Activated naive CD8-positive, alpha-beta T cell treated with anti-CD3 and anti-CD28 coated beads for 36 hours (primary cell): ENCODE data around the gene PTPRU. TPM values are rescaled to one million over a fixed set of nuclear protein-coding genes. Genes with fewer than 3 reads are reported as not detected.

ENCODE experiments used
- DNase-seq: peaks from one replicate; pipeline ENCODE4 v3.0.0; 2021
- H3K27ac Mint-ChIP-seq: one replicate; pipeline ENCODE4 v1.8.0; 2022; ENCODE audit warnings: mild to moderate bottlenecking, moderate library complexity, mixed read lengths
- H3K27me3 Mint-ChIP-seq: one replicate; pipeline ENCODE4 v1.8.0; 2022; ENCODE audit warnings: mild to moderate bottlenecking, mixed read lengths
- H3K36me3 Mint-ChIP-seq: one replicate; pipeline ENCODE4 v1.8.0; 2021; ENCODE audit warnings: mild to moderate bottlenecking, mixed read lengths
- H3K4me1 Mint-ChIP-seq: one replicate; pipeline ENCODE4 v1.8.0; 2021; ENCODE audit warnings: mixed read lengths
- H3K4me3 Mint-ChIP-seq: one replicate; pipeline ENCODE4 v1.8.0; 2022; ENCODE audit warnings: mild to moderate bottlenecking, moderate library complexity, mixed read lengths
- H3K9me3 Mint-ChIP-seq: one replicate; pipeline ENCODE4 v1.8.0; 2022; ENCODE audit warnings: mixed read lengths
- total RNA-seq, 2 experiments: library from RNA; stranded (reverse); gene quantifications; one replicate each; pipeline ENCODE4 v1.2.3, GENCODE V29; 2021

The PTPRU gene
- total RNA-seq, 2 experiments from 2014 or later = 0.52 to 0.74 TPM

- DNase-seq = no peak
- H3K4me1 Mint-ChIP-seq = no peaks in the 10 kb centered on the region
- H3K27me3 Mint-ChIP-seq = peaks cover 8% of the 10 kb centered on the region
- no peaks in the 10 kb centered on the region for H3K36me3 Mint-ChIP-seq
- H3K27ac Mint-ChIP-seq = no peak overlapping the region
- no peaks in the 10 kb centered on the region for H3K9me3 Mint-ChIP-seq
- H3K4me3 Mint-ChIP-seq = no peak overlapping the region
These were observed 91.1 kb downstream of the PTPRU start for GRCh38 chr1:29327223-29327935.

DNA sequence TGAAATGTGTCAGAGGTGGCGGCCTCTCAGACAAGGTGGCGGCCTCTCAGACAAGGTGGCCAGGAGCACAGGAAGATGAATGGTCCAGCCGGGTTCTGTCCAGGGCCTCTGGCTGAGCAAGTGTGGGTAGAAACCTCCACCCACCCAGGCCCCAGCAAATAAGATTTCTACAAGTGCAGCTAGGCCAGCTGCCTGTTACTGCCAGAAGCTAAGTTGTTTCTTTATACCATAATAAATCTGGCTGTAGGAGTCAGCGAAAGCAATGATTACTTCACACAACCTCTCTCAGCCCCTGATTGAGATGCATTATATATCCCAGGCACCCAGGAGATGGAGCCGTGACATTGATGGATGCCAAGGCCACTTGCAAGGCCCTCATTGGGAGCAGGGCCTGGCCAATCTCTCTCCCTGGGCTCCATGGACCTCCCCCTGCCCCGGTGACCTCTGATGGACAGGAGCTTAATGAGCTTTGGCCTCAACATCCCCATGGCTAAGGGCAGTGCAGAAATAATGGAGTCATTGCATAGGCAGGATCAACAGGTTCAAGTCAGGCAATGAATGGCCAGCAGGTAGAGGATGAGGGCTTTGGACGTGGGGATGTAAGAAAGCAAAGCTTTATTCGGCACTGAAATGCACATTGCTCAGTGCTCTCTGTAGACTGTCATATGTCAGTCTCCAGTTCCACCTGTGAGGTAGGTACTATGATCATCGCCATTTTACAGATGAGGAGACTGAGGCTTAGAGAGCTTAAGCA lies 92.9 kb downstream of the PTPRU start:
- Mint-ChIP-seq H3K9me3 (no peaks in the 10 kb centered on the region), H3K27me3 (peaks cover 8% of the 10 kb centered on the region), H3K27ac (no peak overlapping the region), H3K4me3 (no peak overlapping the region), H3K4me1 (no peaks in the 10 kb centered on the region), H3K36me3 (no peaks in the 10 kb centered on the region)
- DNase-seq = no peak

GRCh38 chr1:29330089-29330488 lies 93.8 kb downstream of the PTPRU start:
- no peaks in the 10 kb centered on the region for H3K9me3 Mint-ChIP-seq
- H3K27ac Mint-ChIP-seq = no peak overlapping the region
- H3K27me3 Mint-ChIP-seq = peaks cover 8% of the 10 kb centered on the region
- no peaks in the 10 kb centered on the region for H3K36me3 Mint-ChIP-seq
- H3K4me3 Mint-ChIP-seq = no peak overlapping the region
- no peaks in the 10 kb centered on the region for H3K4me1 Mint-ChIP-seq
- DNase-seq = no peak

- H3K27me3 Mint-ChIP-seq = peaks cover 8% of the 10 kb centered on the region
- no peaks in the 10 kb centered on the region for H3K9me3 Mint-ChIP-seq
- no peaks in the 10 kb centered on the region for H3K4me1 Mint-ChIP-seq
- H3K36me3 Mint-ChIP-seq = no peaks in the 10 kb centered on the region
- no peak overlapping the region for H3K27ac Mint-ChIP-seq
- no peak overlapping the region for H3K4me3 Mint-ChIP-seq
- DNase-seq = no peak
These were observed 94.5 kb downstream of the PTPRU start for GRCh38 chr1:29330856-29331255.

DNA sequence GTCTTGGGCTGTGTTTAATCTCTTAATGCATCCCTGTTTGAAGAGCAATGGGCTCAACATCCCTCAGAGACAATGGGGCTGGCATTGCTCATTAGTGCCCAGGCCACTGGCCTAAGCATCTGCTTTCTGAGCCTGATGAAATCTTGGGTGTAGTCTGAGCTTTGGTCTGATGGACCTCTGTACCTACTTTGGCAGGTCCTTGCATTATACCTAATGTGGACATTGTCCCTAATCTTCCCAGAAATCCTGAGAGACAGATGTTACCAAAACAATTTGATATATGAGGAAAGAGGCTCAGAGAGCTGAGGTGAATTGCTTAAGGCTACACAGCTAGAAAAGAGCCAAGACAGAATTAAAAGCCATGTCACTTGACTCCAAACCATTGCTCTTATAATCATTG lies 95.0 kb downstream of the PTPRU start:
- H3K27me3 Mint-ChIP-seq = peaks cover 8% of the 10 kb centered on the region

DNA sequence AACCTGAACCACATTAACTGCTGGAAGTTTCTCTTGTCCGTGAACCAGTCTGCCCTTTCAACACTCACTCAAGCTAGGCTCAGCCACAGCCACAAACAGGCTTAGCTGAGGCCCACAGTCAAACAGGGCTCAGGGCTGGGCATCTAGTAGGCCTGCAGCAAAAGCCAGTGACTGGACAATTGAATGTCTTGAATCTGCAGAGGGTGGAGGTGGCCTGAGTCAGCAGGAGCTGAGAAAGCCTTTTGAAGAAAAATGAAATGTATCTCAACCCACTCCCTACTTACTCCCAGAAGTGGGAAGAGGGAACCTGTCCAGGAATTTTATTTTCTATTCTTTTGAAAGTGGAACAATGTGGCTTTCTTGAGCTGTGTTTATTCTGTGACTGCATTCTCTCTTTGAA lies 95.4 kb downstream of the PTPRU start:
- Mint-ChIP-seq H3K9me3 (no peaks in the 10 kb centered on the region), H3K27ac (no peak overlapping the region), H3K36me3 (no peaks in the 10 kb centered on the region), H3K27me3 (peaks cover 8% of the 10 kb centered on the region), H3K4me1 (no peaks in the 10 kb centered on the region), H3K4me3 (no peak overlapping the region)
- no peak for DNase-seq

More for the DNA sequence above, 95.0 kb downstream of the PTPRU start:
- Mint-ChIP-seq H3K4me3 (no peak overlapping the region), H3K4me1 (no peaks in the 10 kb centered on the region), H3K36me3 (no peaks in the 10 kb centered on the region), H3K27ac (no peak overlapping the region), H3K9me3 (no peaks in the 10 kb centered on the region)
- no peak for DNase-seq

- no peak overlapping the region for H3K4me3 Mint-ChIP-seq
- no peaks in the 10 kb centered on the region for H3K9me3 Mint-ChIP-seq
- H3K27me3 Mint-ChIP-seq = peaks cover 8% of the 10 kb centered on the region
- DNase-seq = no peak
- no peak overlapping the region for H3K27ac Mint-ChIP-seq
- no peaks in the 10 kb centered on the region for H3K4me1 Mint-ChIP-seq
- no peaks in the 10 kb centered on the region for H3K36me3 Mint-ChIP-seq
These were observed 95.9 kb downstream of the PTPRU start for GRCh38 chr1:29332204-29332603.

GRCh38 chr1:29333008-29333407 lies 96.7 kb downstream of the PTPRU start:
- H3K36me3 Mint-ChIP-seq = no peaks in the 10 kb centered on the region

GRCh38 chr1:29335573-29335972 lies 99.3 kb downstream of the PTPRU start:
- H3K4me1 Mint-ChIP-seq = no peaks in the 10 kb centered on the region
- H3K36me3 Mint-ChIP-seq = no peaks in the 10 kb centered on the region
- H3K4me3 Mint-ChIP-seq = no peak overlapping the region
- no peak overlapping the region for H3K27ac Mint-ChIP-seq
- H3K9me3 Mint-ChIP-seq = no peaks in the 10 kb centered on the region
- no peak for DNase-seq
- H3K27me3 Mint-ChIP-seq = peaks cover 16% of the 10 kb centered on the region

More at GRCh38 chr1:29333008-29333407, 96.7 kb downstream of the PTPRU start:
- H3K9me3 Mint-ChIP-seq = no peaks in the 10 kb centered on the region
- H3K27ac Mint-ChIP-seq = no peak overlapping the region
- no peak for DNase-seq
- H3K4me3 Mint-ChIP-seq = no peak overlapping the region
- no peaks in the 10 kb centered on the region for H3K4me1 Mint-ChIP-seq
- peaks cover 8% of the 10 kb centered on the region for H3K27me3 Mint-ChIP-seq

DNA sequence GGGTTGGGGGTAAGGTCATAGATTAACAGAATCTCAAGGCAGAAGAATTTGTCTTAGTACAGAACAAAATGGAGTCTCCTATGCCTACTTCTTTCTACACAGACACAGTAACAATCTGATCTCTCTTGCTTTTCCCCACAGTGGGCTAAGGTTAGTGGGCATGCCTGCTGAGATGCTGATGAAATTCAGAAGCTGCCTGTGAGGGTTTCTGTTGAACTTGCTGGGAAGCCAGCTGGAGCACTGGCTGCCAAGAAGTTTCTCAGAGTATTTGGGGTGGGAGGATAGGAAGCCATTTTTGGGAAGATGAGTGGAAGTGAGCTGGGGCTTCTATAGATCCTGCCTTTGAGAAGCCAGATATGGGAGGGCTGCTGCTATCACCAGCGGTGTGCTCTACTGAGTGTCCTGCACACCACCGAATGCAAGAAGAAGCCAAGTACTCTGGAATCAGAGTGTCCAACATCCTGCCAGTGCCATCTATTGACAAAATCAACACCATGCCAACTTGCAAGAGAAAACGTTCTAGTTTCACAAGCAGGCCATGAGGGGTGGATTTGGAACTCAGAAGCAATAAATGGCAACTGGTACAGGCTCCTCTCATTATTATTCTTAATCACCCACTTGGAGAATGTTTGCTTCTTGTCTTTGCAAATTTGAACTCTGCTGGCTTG lies 102.7 kb downstream of the PTPRU start:
- Mint-ChIP-seq H3K9me3 (no peaks in the 10 kb centered on the region), H3K27ac (no peak overlapping the region), H3K27me3 (peaks cover 28% of the 10 kb centered on the region), H3K36me3 (no peaks in the 10 kb centered on the region), H3K4me3 (no peak overlapping the region), H3K4me1 (no peaks in the 10 kb centered on the region)
- DNase-seq = no peak

DNA sequence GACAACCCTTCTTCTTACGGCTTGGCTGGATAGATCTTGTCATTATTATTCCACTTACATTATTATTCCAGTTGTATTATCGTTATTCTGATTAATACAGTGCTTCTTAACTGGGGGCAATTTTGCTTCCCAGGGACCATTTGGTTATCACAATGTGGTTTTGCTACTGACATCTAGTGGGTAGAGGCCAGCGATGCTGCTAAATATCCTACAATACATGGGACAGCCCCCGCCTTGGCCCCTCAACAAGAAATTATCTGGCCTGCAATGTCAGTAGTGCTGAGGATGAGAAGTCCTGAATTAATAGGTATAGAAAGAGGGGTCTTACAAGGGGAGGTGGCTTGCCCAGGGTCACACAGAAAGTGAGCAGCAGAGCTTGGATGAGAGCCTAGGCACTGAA lies 105.6 kb downstream of the PTPRU start:
- H3K4me3 Mint-ChIP-seq = no peak overlapping the region
- no peaks in the 10 kb centered on the region for H3K36me3 Mint-ChIP-seq
- no peaks in the 10 kb centered on the region for H3K4me1 Mint-ChIP-seq
- no peaks in the 10 kb centered on the region for H3K9me3 Mint-ChIP-seq
- no peak overlapping the region for H3K27ac Mint-ChIP-seq
- H3K27me3 Mint-ChIP-seq = peaks cover 41% of the 10 kb centered on the region
- DNase-seq = no peak

DNA sequence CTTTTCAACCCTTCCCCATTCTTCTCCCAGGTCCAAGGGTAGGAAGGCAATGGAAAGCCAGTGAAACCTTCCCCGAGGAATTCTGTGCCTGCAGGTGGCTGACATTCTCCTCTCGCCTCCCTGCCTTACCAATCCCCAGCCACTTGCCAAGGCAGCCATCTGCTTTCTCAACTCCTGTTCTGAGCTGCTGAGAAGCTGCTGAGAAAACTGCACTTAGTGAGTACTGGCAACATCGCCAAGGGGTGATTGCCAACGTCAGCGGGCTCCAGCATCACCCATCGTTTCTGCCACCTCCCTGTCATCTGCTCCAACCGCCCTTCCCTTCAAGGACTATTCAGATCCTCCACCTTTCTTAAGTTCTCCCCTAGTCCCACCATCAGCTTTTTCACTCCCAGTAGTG lies 106.0 kb downstream of the PTPRU start:
- H3K9me3 Mint-ChIP-seq = no peaks in the 10 kb centered on the region
- no peaks in the 10 kb centered on the region for H3K36me3 Mint-ChIP-seq
- H3K27ac Mint-ChIP-seq = no peak overlapping the region
- H3K4me3 Mint-ChIP-seq = no peak overlapping the region
- DNase-seq = no peak
- peaks cover 41% of the 10 kb centered on the region for H3K27me3 Mint-ChIP-seq
- H3K4me1 Mint-ChIP-seq = no peaks in the 10 kb centered on the region

DNA sequence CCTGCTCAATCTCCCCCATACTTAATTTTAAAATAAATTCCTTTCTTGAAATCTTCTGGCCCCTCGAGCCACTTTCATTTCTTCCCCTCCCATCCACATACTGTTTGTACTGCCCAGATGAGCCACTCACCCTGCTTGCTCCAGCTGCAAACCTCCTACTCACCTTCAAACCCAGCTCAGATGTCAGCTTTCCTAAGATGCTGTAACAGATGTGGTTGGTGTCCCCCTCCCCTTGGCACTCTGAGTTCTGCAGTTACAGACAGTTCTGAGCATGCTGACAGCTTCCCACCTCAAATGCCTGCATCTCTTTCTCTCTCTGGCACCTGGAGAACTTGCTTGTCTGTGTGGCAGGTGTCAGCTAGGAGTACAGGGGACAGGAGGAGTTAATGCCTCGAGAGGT lies 106.7 kb downstream of the PTPRU start:
- H3K4me3 Mint-ChIP-seq = no peak overlapping the region
- no peaks in the 10 kb centered on the region for H3K36me3 Mint-ChIP-seq
- no peak overlapping the region for H3K27ac Mint-ChIP-seq
- no peak for DNase-seq
- H3K4me1 Mint-ChIP-seq = no peaks in the 10 kb centered on the region
- no peaks in the 10 kb centered on the region for H3K9me3 Mint-ChIP-seq
- peaks cover 41% of the 10 kb centered on the region for H3K27me3 Mint-ChIP-seq

- Mint-ChIP-seq H3K36me3 (no peaks in the 10 kb centered on the region), H3K4me1 (no peaks in the 10 kb centered on the region), H3K27me3 (peaks cover 43% of the 10 kb centered on the region), H3K27ac (no peak overlapping the region), H3K4me3 (no peak overlapping the region), H3K9me3 (no peaks in the 10 kb centered on the region)
- DNase-seq = no peak
These were observed 107.2 kb downstream of the PTPRU start for GRCh38 chr1:29343476-29343875.

GRCh38 chr1:29343908-29344307 lies 107.6 kb downstream of the PTPRU start:
- H3K27me3 Mint-ChIP-seq = peaks cover 44% of the 10 kb centered on the region
- H3K9me3 Mint-ChIP-seq = no peaks in the 10 kb centered on the region
- no peaks in the 10 kb centered on the region for H3K36me3 Mint-ChIP-seq
- H3K4me1 Mint-ChIP-seq = no peaks in the 10 kb centered on the region
- DNase-seq = no peak
- no peak overlapping the region for H3K4me3 Mint-ChIP-seq
- no peak overlapping the region for H3K27ac Mint-ChIP-seq
